Ureter (tissue), 1 donor: Measurements from ENCODE around the gene OLFML2A. TPM values are rescaled to one million over a fixed set of nuclear protein-coding genes. Genes with fewer than 3 reads are reported as not detected.

Source experiments
- DNase-seq: peaks from one replicate; pipeline ENCODE4 v3.0.0-alpha.2; 2020; ENCODE audit warnings: low spot score
- total RNA-seq: library from RNA; stranded (reverse); gene quantifications from one replicate; pipeline ENCODE4 v1.2.4, GENCODE V29; 2023
- donor health status: DM: yes; HTN: yes; CAD: no.

Gene OLFML2A
- total RNA-seq, 1 donor from 2014 or later = 13.1 TPM

GRCh38 chr9:124852829-124853531 lies 76.0 kb downstream of the OLFML2A start, which contains the start of gene WDR38:
TSS of gene WDR38 (plus strand) at chr9:124853460. CDS start at chr9:124853532, 72 bp downstream.
- DNase-seq = no peak

- DNase-seq = no peak
These were observed 76.7 kb downstream of the OLFML2A start for GRCh38 chr9:124853605-124854143.

- no peak for DNase-seq
These were observed 77.2 kb downstream of the OLFML2A start for GRCh38 chr9:124854161-124854560.

GRCh38 chr9:124854822-124855221 lies 77.9 kb downstream of the OLFML2A start:
- no peak for DNase-seq

GRCh38 chr9:124855566-124855943 lies 78.6 kb downstream of the OLFML2A start:
- DNase-seq = no peak

GRCh38 chr9:124855944-124856765 lies 79.2 kb downstream of the OLFML2A start:
- no peak for DNase-seq

- DNase-seq = no peak
These were observed 80.7 kb downstream of the OLFML2A start for GRCh38 chr9:124857533-124858162.

- DNase-seq = no peak
These were observed 81.6 kb downstream of the OLFML2A start for GRCh38 chr9:124858330-124859046.

- no peak for DNase-seq
These were observed 83.1 kb downstream of the OLFML2A start for GRCh38 chr9:124859803-124860581.

GRCh38 chr9:124860582-124861341 lies 83.8 kb downstream of the OLFML2A start:
- DNase-seq = no peak

GRCh38 chr9:124861342-124862229 lies 84.7 kb downstream of the OLFML2A start, which contains the start of the genes ARPC5L and RPL35:
TSS of gene ARPC5L (plus strand) at chr9:124862130. CDS start at chr9:124869291, 7,161 bp downstream.
TSS of gene RPL35 (minus strand) at chr9:124861957. CDS start at chr9:124861912, 45 bp downstream.
- peak; percentile 95 for DNase-seq

GRCh38 chr9:124863371-124863871 lies 86.5 kb downstream of the OLFML2A start:
- no peak for DNase-seq

Other genes with a start within 250 kb of the OLFML2A start
- gene NR6A1, start 5.8 kb upstream of the OLFML2A start, total RNA-seq = 5.0 TPM
- not detected for gene WDR38, start 76.3 kb downstream of the OLFML2A start, total RNA-seq
- 1,601 TPM for gene RPL35, start 84.8 kb downstream of the OLFML2A start, total RNA-seq
- 36.5 TPM for gene ARPC5L, start 85.0 kb downstream of the OLFML2A start, total RNA-seq
- 25.1 TPM for gene GOLGA1, start 163.9 kb downstream of the OLFML2A start, total RNA-seq